DMS53 treated with DMSO at 0.1 percent for 48 hours (cell line): ENCODE measurements around the gene RHBDF2.
A peak's percentile ranks its signal among the peaks of the same experiment; 100 is the strongest.

Experiments
- DNase-seq: peaks from one replicate; lab custom pipeline; 2025; ENCODE audit not compliant: unreplicated experiment; lab: John Stamatoyannopoulos, UW

Gene RHBDF2

DNA sequence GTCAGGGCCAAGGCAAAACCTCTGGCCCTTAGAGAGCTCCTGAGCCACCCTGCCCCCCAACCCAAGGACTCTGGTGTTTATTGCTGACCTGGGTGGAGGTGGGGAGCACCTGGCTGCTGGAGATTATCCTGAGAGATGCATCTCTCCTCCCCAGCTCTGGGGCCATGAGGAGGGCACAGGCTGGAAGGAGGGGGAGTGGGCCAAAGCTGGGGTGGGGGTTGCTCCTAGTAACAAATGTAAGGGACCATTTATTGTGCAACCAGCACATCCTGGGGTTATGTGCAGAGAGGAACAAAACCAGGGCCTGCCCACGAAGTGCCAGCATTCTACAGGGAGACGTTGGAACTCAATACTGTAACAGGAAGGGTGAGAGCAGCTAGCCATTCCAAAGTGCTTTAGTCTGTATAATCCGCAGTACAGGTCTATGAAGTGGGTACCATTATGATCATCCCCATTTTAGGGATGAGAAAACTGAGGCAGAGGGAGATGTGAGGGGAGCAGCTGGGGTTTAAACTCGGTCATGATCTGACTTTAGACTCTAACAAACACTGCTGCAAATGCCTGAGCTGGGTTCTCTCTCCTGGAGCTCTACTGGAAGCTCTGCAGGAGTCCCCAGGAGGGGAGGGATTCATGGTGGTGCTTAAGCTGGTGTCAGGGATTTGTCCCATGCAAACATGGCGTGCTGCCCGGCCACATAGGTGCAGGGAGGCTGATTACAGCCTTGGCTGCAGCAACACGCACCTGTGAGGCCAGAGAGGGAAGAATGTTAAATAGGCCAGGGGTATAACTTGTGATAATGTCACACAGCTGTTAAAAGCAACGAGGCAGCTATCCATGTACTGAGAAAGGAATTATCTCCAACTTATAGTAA is 1.4 kb upstream of the RHBDF2 start:
- DNase-seq = no peak

GRCh38 chr17:76501827-76502307 is 644 bp upstream of the RHBDF2 start:
- DNase-seq = no peak

DNA sequence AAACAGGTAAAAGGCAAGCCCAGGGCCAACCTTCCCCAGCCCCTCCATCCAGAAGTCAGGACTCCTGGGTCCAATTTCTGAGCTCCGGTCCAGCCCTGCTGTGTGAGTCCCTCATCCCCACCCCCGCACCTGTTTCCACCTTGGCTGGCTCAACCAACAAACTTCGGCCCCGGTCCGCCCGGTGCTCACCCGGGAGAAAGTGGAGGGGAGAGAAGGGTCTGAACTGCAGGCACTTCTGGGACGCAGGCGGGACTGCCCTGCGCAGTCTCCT is 541 bp downstream of the RHBDF2 start:
- no peak for DNase-seq

DNA sequence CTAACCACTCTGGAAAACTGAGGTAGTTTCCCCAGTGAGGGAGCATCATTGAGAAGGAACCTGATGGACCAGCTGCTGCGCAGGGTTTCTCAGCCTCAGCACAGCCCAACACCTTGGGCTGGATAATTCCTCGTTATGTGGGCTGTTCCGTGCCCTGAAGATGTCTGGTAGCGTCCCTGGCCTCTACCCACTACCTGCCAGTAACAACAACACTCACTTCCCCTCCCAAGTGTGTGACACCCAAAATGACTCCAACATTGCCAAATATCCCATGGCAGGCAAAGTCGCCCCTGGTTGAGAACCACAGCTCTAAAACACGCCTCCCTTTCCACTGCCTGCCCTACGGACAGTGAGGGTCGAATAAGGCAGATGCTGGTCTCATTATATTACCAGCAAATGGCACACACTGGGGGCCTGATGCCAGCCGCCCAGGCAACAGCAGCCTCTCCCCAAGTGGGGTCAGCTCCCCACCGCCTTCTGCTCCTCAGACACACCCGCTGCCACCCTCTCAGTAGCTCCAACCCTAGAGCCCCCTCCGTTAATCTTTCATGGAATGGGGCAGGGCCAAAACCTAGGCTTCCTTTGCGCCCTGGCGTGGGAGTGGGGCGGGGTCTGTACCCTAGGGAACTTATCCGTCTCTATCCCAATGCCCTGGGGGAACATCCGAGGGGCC is 1.0 kb downstream of the RHBDF2 start:
- DNase-seq = no peak

- DNase-seq = peak; percentile 18
Measured at GRCh38 chr17:76499267-76499667, 2.0 kb downstream of the RHBDF2 start.

DNA sequence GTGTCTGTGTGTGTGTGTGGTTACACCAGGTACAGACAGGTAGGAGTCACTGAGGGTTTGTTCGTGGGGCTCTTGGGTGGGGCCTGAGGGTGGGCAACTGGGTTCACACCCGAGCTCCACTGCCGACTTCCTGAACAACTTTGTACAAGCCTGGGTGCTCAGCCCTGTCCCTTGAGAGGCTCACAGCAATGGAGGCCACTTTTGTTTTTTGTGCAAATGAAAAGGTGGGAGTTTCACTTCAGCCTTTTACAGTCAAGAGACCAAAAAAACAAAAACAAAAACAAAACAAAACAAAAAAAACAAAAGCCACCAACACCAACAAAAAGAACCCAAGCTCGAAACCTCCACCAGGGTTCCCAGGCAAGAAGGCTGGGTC is 2.4 kb downstream of the RHBDF2 start:
- no peak for DNase-seq

GRCh38 chr17:76497979-76498875 is 3.0 kb downstream of the RHBDF2 start:
- DNase-seq = peak; percentile 75

DNA sequence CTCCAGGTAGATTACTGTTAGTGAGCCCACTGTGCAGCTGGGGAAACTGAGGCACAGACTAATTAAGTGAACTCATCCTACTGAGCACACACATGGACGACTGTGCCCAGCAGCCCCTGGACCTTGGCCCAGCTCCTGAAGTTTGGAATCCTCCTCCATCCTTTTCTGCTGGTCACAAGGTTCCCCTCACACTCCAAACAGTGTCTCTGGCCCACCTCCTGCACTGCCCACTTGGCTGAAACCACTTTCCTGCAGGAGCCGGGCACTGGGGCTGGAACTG is 3.6 kb downstream of the RHBDF2 start:
- no peak for DNase-seq

GRCh38 chr17:76496464-76496863 is 4.8 kb downstream of the RHBDF2 start:
- DNase-seq = no peak

DNA sequence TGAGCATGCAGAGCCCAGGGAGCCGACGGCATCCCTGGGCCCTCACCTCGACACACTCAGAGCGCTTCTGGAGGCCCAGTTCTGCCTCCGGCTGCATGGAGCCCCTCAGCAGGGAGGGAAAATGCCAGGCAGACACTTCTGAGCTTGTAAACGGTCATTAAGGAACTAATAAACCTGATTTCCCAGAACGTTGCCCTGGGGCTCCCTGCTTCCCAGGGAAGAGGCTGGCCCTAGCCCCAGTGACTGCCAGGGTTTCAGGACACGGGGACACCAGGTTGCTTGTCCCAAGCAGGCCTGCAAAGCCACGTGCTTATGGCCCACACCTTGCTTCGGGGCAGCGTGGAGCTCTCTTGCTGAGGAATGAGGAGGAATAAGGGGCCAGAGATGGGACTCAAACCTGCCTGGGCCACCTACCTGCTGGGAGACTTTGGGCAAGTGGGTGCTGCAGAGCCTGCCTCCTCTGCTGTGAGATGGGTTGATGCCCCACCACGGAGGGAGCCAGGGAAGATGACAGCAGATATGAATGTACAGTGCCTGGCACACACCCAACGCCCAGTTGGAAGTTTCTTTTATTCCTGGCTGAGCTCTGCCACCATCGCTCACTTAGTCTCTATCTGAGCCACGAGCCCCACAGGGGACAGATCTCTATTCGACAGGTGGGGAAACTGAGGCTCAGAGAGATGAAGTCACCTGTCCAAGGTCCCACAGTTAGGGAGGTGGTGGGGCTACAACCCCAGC is 5.4 kb downstream of the RHBDF2 start:
- no peak for DNase-seq

GRCh38 chr17:76493505-76494167 is 7.6 kb downstream of the RHBDF2 start:
- no peak for DNase-seq

- DNase-seq = no peak
Measured at GRCh38 chr17:76492989-76493501, 8.2 kb downstream of the RHBDF2 start.

GRCh38 chr17:76492123-76492988 is 8.9 kb downstream of the RHBDF2 start:
- DNase-seq = no peak

DNA sequence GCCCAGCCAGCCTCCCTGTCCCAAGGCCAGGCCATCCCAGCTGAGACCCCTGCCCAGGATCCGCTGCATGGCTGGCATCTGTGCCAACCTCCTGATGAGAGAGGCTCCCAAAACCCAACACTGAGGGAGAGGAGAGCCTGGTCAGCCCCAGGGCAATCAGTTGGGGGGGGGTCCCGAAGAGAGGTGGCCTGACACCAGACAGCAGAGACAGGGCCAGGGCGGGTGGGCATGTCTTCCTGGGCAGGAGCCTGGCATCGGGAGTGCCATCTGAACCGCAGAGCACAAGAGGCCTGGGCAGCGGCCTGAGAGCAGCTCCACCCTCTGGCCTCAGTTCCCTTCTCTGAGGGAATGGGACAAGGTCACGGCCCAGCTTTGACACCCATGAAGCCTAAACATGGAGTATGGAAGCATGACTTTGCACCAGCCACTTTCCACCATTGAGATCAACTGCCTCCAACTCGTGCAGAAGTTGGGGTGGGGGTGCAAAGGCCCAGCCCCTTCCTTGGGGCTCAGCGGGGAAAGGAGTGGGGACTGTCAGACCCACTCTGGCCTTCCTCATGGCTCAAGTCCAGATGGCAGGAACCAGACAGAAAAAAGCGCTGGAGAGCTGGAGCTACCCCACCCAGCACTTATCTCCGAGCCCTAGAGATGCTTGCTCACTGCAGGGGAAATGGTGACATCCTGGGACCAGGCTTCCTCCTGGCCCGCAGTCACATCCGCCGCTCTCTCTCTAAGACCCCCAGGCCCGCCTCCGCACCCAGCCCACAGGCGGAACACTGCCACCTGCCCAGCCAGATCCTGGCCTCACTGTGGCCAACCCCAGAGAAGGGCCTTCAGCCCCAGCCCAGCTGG is 9.7 kb downstream of the RHBDF2 start:
- DNase-seq = no peak

DNA sequence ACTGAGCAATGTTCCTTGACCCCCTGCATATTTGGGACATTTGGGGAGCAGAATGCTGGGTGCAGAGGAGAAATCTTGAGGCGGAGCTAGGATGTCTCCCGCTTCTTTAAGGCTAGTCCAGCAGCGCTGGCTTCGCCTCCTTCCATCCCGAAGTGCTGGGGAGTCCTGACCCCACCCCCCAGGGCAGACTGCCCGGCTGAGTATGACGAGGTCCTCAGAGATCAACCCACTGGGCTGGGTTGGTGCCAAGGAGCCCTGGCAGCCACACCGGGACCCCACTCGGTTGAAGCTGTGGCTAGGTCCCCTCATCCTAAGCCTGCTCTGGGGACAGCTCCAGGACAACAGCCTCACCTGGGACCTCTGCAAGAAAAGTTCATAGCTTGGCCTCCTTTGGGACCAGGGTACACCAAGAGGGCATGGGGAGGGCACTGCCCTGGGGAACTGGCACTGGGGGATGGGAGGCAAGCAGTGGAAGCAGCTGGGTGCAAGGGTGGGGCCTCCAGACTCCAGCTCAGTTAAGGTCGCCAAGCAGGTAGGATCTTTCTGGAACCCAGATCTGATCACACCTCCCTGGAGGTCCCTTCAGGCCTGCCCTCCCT is 11.0 kb downstream of the RHBDF2 start:
- DNase-seq = no peak

DNA sequence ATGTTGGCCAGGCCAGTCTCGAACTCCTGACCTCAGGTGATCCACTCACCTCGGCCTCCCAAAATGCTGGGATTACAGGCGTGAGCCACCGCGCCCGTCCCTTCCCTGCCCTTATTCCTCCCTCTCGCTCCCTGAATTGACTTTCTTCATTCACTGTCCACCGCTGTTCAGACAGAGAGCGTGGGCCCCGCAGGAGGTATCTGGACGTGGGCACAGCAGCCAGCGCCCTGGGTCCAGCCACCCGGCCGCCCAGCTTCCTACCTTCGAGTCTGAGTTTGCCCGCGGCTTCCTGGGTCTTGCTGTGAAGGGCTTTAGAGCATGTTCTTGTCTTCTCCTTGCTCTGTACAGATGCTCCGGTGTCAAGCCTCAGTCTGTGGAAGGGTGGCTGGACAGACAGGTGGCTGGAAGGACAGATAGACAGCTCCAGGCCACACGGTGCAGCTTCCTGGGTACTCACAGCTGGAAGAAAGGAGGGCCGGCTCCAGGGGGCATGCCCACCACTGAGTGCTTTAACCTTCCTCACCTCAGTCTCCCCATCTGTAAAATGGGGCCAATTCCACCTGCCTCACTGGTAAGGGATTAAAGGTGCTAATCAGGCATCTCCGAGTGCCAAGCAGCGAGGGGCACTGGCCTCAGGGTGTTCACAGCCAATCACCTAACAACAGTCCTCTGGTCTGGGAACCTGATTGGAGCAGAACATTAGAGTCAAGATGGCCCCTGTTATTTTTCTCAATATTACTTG is 13.6 kb downstream of the RHBDF2 start:
- DNase-seq = no peak

DNA sequence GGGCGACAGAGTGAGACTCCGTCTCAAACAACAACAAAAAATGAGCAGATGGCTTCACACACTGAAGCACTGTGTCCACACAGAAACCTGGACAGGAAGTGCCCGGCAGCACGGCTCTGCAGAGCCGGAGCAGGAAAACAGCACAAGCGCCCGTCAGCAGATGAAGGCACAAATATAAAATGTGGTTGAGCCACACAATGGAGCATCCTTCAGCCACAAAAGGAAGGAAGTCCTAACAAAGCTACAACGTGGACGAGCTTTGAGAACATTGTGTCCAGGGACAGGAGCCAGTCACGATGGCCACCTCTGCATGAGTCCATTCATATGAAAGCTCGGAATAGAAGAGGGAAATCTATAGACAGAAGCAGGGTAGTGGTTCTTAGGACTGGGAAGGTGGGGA is 15.7 kb downstream of the RHBDF2 start:
- peak; percentile 79 for DNase-seq
